ENCODE data around the gene MEIS1. TPM values are rescaled to one million over a fixed set of nuclear protein-coding genes. Genes with fewer than 3 reads are reported as not detected.

Gene MEIS1
- total RNA-seq, 4 donors from 2014 or later, result 9.2 to 22.6 (median 18.8) TPM

- WGBS, 2 donors, result 48 to 49% methylated on average over 10 of the region's 10 CpGs
- intact Hi-C loops (cut with DNase I; ENCODE audit: low total_unique reads), result no loop called here
- no peak for DNase-seq (ENCODE audit: low spot score in 2 of 2)
- TF ChIP-seq CTCF (IDR thresholded peaks at IDR 0.05) (no peak), POLR2A (IDR thresholded peaks at IDR 0.05) (no peak)
- no peak overlapping the region for H3K4me3 ChIP-seq (ENCODE audit: low read depth, poor library complexity, severe bottlenecking)
Observed at GRCh38 chr2:66580166-66581049, 145.5 kb downstream of the MEIS1 start.

GRCh38 chr2:66581339-66582103, 146.6 kb downstream of the MEIS1 start:
- TF ChIP-seq POLR2A (IDR thresholded peaks at IDR 0.05) (no peak), CTCF (IDR thresholded peaks at IDR 0.05) (no peak)
- WGBS, 2 donors, result 11 to 14% methylated on average over 34 to 37 of the region's 57 CpGs
- no peak for DNase-seq (ENCODE audit: low spot score in 2 of 2)
- peak overlapping the region; percentile 15 for H3K4me3 ChIP-seq (ENCODE audit: low read depth, poor library complexity, severe bottlenecking)
- intact Hi-C loops (cut with DNase I; ENCODE audit: low total_unique reads), result no loop called here

- intact Hi-C loops (cut with DNase I; ENCODE audit: low total_unique reads), result no loop called here
- H3K4me3 ChIP-seq (ENCODE audit: low read depth, poor library complexity, severe bottlenecking), result no peak overlapping the region
- no peak for DNase-seq (ENCODE audit: low spot score in 2 of 2)
Observed at GRCh38 chr2:66582104-66582986, 147.4 kb downstream of the MEIS1 start.

GRCh38 chr2:66582987-66583880, 148.3 kb downstream of the MEIS1 start:
- intact Hi-C loops (cut with DNase I; ENCODE audit: low total_unique reads), result no loop called here
- H3K4me3 ChIP-seq (ENCODE audit: low read depth, poor library complexity, severe bottlenecking), result no peak overlapping the region
- TF ChIP-seq CTCF (IDR thresholded peaks at IDR 0.05) (no peak), POLR2A (IDR thresholded peaks at IDR 0.05) (no peak)
- WGBS, 2 donors, result 48 to 66% methylated on average over 26 of the region's 26 CpGs
- no peak for DNase-seq (ENCODE audit: low spot score in 2 of 2)

More at GRCh38 chr2:66582104-66582986, 147.4 kb downstream of the MEIS1 start:
- no peak for TF ChIP-seq CTCF (IDR thresholded peaks at IDR 0.05)
- no peak for TF ChIP-seq POLR2A (IDR thresholded peaks at IDR 0.05)
- WGBS, 2 donors, result 39 to 43% methylated on average over 35 to 36 of the region's 36 CpGs

All from lower leg skin (tissue), 4 donors.